Subcutaneous preadipocyte (primary cell): Measurements from ENCODE around the gene MS4A5. TPM values are rescaled to one million over a fixed set of nuclear protein-coding genes. Genes with fewer than 3 reads are reported as not detected.

Source experiments
- total RNA-seq: library from RNA; depleted of rRNA; stranded (reverse); fragments of >200 nt; gene quantifications from 2 replicates; pipeline ENCODE4 v1.2.3, GENCODE V29; 2012

Gene MS4A5
- total RNA-seq, result not detected in 2 replicates

GRCh38 chr11:60429272-60429671 lies at the start of gene MS4A5:
TSS of gene MS4A5 (plus strand) at chr11:60429572. CDS start at chr11:60429675, 103 bp downstream.

DNA sequence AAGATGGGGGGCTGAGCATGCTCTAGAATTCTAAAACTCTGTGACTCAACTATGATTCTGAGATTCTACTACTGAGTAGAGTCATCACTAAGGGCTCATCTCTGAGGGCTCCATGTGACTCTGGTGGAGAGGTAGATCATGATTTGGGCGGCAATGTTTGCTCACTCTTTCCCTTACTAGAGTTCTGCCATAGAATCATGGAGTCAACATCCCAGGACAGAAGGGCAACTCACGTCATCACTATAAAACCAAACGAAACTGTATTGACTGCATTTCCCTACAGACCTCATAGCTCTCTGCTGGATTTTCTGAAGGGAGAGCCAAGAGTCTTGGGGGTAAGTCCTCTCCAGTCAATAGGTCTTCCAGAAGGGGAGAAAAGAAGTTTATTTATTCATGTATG lies 33.0 kb upstream of the MS4A5 start, which contains the start of gene MS4A14:
Gene MS4A14 (plus strand): TSS at position 78 of the 400 bp plus-strand sequence. CDS start 120 bp downstream, at position 198.

DNA sequence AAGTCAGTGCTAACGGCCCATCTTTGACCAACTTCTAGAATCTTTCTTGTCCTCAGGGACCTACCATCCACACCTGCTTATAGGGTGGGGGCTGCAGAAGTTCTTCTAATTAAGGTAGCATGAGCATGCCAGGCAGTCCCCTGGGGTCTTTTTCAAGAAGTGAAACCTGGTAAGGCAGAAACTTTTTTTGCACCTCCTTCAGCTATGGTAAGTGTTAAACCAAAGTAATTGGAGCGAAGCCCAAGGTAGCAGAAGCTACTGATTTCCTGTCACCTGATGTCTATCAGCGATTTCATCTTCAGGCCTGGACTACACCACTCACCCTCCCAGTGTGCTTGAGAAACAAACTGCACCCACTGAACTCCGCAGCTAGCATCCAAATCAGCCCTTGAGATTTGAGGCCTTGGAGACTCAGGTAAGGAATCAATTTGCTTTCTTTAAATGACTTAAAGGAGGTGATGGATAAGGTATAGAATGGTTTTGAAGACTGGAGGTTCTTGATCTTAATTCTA lies 26.2 kb downstream of the MS4A5 start, which contains the start of gene MS4A1:
Gene MS4A1 (plus strand): TSS at position 317 of the 512 bp plus-strand sequence. CDS start 6,528 bp downstream, outside the sequence.

GRCh38 chr11:60492488-60493009 lies 63.2 kb downstream of the MS4A5 start, which contains the start of gene MS4A12:
TSS of gene MS4A12 (plus strand) at chr11:60492778. CDS start at chr11:60497319, 4,541 bp downstream.

Other genes starting within 250 kb of the MS4A5 start
- gene MS4A6A, start 246.5 kb upstream of the MS4A5 start, total RNA-seq, result not detected in 2 replicates
- gene MS4A4E, start 186.4 kb upstream of the MS4A5 start, total RNA-seq, result not detected in 2 replicates
- not detected in 2 replicates for gene MS4A4A, start 148.9 kb upstream of the MS4A5 start, total RNA-seq
- not detected in 2 replicates for gene MS4A6E, start 102.3 kb upstream of the MS4A5 start, total RNA-seq
- gene MS4A7, start 51.0 kb upstream of the MS4A5 start, total RNA-seq, result not detected in 2 replicates
- gene MS4A14, start 33.1 kb upstream of the MS4A5 start, total RNA-seq, result not detected in 2 replicates
- not detected in 2 replicates for gene MS4A1, start 26.3 kb downstream of the MS4A5 start, total RNA-seq
- gene MS4A12, start 63.2 kb downstream of the MS4A5 start, total RNA-seq, result not detected in 2 replicates
- gene MS4A13, start 85.8 kb downstream of the MS4A5 start, total RNA-seq, result not detected in 2 replicates